Measurements from ENCODE around the gene MELTF. TPM values are rescaled to one million over a fixed set of nuclear protein-coding genes. Genes with fewer than 3 reads are reported as not detected.

Gene MELTF
- total RNA-seq, 1 experiment from 2014 or later: 9.2 TPM

- Histone ChIP-seq H4K5ac (ENCODE audit: insufficient read length, low read depth, low read length) (no peak overlapping the region), H4K8ac (replicated peaks; ENCODE audit: insufficient read length, low read depth, low read length) (no peak overlapping the region), H2BK20ac (ENCODE audit: low read depth, low read length, poor library complexity, severe bottlenecking) (no peak overlapping the region), H3K4me1 (ENCODE audit: insufficient read depth, low read length) (0 out of 2 replicates have a peak, but pooled peaks cover 6% of the 10 kb centered on the region), H3K79me2 (ENCODE audit: insufficient read depth, low read length) (no peaks in the 10 kb centered on the region), H2BK15ac (ENCODE audit: low read depth, low read length) (no peak overlapping the region), H3K27me3 (ENCODE audit: insufficient read depth, low read length) (peaks cover 7% of the 10 kb centered on the region; the same call in 1 of the 2 replicates), H2BK12ac (ENCODE audit: insufficient read length, low read depth, low read length) (no peak overlapping the region), H3K23ac (ENCODE audit: insufficient read length, low read depth, low read length) (no peak overlapping the region), H3K9ac (ENCODE audit: extremely low read depth, insufficient read length, low read length) (no peak overlapping the region), H3K14ac (ENCODE audit: insufficient read depth, low read length) (no peak overlapping the region), H3K79me1 (ENCODE audit: insufficient read depth, low read depth, low read length, poor library complexity, severe bottlenecking) (no peaks in the 10 kb centered on the region), H2AK5ac (ENCODE audit: insufficient read length, low read length) (no peak overlapping the region), H3K9me3 (ENCODE audit: control insufficient read depth, low read depth, low read length) (no peaks in the 10 kb centered on the region), H3K4ac (ENCODE audit: low read depth, low read length) (no peak overlapping the region), H3K23me2 (ENCODE audit: insufficient read length, low read depth, low read length, poor library complexity, severe bottlenecking) (peaks cover 4% of the 10 kb centered on the region), H2AFZ (ENCODE audit: low read length) (no peak overlapping the region), H3K18ac (ENCODE audit: insufficient read length, low read depth, low read length) (no peak overlapping the region), H2BK120ac (ENCODE audit: low read depth, low read length, poor library complexity, severe bottlenecking) (no peak overlapping the region), H2BK5ac (ENCODE audit: insufficient read length, low read length) (no peak overlapping the region), H3K27ac (ENCODE audit: insufficient read length, low read depth, low read length) (no peak overlapping the region), H3K56ac (ENCODE audit: insufficient read length, low read depth, low read length) (no peak overlapping the region), H4K20me1 (ENCODE audit: control insufficient read depth, insufficient read depth, insufficient read length) (no peaks in the 10 kb centered on the region), H3T11ph (ENCODE audit: low read length) (no peak overlapping the region), H4K91ac (ENCODE audit: insufficient read length, low read depth, low read length) (no peak overlapping the region), H3K4me2 (ENCODE audit: insufficient read depth, insufficient read length, low read length) (no peak overlapping the region)
- peaks cover 15 to 16% of the 10 kb centered on the region in 2 experiments for H3K4me1 Mint-ChIP-seq
- TF ChIP-seq, protein P1, sequence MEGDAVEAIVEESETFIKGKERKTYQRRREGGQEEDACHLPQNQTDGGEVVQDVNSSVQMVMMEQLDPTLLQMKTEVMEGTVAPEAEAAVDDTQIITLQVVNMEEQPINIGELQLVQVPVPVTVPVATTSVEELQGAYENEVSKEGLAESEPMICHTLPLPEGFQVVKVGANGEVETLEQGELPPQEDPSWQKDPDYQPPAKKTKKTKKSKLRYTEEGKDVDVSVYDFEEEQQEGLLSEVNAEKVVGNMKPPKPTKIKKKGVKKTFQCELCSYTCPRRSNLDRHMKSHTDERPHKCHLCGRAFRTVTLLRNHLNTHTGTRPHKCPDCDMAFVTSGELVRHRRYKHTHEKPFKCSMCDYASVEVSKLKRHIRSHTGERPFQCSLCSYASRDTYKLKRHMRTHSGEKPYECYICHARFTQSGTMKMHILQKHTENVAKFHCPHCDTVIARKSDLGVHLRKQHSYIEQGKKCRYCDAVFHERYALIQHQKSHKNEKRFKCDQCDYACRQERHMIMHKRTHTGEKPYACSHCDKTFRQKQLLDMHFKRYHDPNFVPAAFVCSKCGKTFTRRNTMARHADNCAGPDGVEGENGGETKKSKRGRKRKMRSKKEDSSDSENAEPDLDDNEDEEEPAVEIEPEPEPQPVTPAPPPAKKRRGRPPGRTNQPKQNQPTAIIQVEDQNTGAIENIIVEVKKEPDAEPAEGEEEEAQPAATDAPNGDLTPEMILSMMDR (conservative IDR thresholded peaks at IDR 0.05): no peak
- no peak for DNase-seq
- H3K36me3 Mint-ChIP-seq (ENCODE audit: insufficient read depth in 1 of 3, low read depth in 3 of 3): peaks cover 3 to 13% (median 6%) of the 10 kb centered on the region in 3 experiments; a peak in 5 of 7 replicates
- H3K27me3 Mint-ChIP-seq (ENCODE audit: low read depth): peaks cover 27% of the 10 kb centered on the region
- WGBS (ENCODE audit: extremely low coverage, insufficient read length, low lambda C conversion rate): no CpG with 5 or more reads among the region's 27 CpGs
- H3K4me3 Mint-ChIP-seq: 0 out of 5 replicates have a peak overlapping the region, but pooled peaks of 1 of the 2 experiments have one; percentile 22
- H3K9me3 Mint-ChIP-seq: peaks cover 0 to 3% of the 10 kb centered on the region in 2 experiments; a peak in 2 of 5 replicates
- H3K27ac Mint-ChIP-seq: no peak overlapping the region
Observed at GRCh38 chr3:197008436-197009209, 21.0 kb downstream of the MELTF start.

Data from H9 (cell line).